NB4 (cell line): Measurements from ENCODE around the gene RAP1GAP.

Experiments used
- DNase-seq: peaks from one replicate; pipeline ENCODE4 v3.0.0; 2010; ENCODE audit warnings: low read depth
- H3K4me3 ChIP-seq: one replicate; pipeline ENCODE4 v1.5.1; 2011; ENCODE audit warnings: mild to moderate bottlenecking, low read depth, low read length, moderate library complexity
- MYC ChIP-seq: IDR thresholded peaks from 2 replicates; pipeline ENCODE4 v1.6.1; 2011; ENCODE audit warnings: low read depth, low read length
- POLR2A ChIP-seq: IDR thresholded peaks from 2 replicates; pipeline ENCODE4 v1.6.1; 2011; ENCODE audit warnings: mild to moderate bottlenecking; ENCODE audit not compliant: insufficient read length; ENCODE audit errors: extremely low read depth
- TF ChIP-seq, protein P1 (sequence below): IDR thresholded peaks from 2 replicates; pipeline ENCODE4 v1.6.1; 2011; ENCODE audit warnings: low read depth, low read length
- TF ChIP-seq, protein P2 (sequence below): IDR thresholded peaks from one replicate; pipeline ENCODE4 v1.5.1; 2012; ENCODE audit warnings: low read depth, low read length

RAP1GAP gene

DNA sequence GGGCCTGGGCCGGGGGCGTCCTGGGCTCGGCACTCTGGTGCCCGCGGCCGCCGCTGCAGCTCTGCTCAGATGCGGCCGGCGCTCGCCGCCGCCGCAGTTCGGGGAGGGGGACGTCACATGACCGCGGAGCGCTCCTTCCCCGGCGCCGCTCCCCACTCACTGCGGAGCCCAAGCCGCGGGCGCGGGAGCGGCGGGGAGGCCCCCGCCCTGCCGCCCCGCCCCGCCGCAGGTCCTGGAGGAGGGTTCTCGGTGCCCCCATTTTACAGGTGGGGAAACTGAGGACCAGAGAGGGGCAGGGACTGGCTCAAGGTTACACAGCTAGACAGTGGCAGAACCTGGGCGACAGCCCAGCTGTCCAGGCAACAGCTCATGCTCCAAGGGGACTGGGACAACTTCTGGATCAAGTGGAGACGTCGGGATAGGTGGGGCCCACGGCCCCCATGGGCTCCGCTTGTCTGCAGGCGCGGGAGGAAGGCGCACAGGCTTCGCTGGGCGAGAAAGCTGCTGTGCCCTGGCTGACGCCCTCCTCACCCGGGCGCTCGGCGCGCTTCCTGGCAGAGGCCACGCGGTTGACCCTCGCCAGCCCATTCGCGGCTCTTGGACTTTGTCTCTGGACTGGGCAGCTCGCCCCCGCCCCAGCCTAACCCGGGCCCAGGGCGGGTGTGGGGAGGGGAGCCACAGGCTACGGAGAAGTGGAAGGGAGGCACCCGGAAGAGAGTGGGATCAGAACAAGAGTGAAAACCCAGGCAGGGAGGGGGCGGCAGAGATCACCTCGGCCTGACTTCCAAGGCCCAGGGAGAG, at the start of gene RAP1GAP:
Gene RAP1GAP (minus strand): TSS at position 100 of the 801 bp plus-strand sequence. CDS start 49,325 bp downstream, outside the sequence.
- DNase-seq: peak; percentile 58
- H3K4me3 ChIP-seq: peak within 1 kb of the TSS; percentile 55
- TF ChIP-seq, protein P1, sequence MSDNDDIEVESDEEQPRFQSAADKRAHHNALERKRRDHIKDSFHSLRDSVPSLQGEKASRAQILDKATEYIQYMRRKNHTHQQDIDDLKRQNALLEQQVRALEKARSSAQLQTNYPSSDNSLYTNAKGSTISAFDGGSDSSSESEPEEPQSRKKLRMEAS: no peak
- TF ChIP-seq, protein P2, sequence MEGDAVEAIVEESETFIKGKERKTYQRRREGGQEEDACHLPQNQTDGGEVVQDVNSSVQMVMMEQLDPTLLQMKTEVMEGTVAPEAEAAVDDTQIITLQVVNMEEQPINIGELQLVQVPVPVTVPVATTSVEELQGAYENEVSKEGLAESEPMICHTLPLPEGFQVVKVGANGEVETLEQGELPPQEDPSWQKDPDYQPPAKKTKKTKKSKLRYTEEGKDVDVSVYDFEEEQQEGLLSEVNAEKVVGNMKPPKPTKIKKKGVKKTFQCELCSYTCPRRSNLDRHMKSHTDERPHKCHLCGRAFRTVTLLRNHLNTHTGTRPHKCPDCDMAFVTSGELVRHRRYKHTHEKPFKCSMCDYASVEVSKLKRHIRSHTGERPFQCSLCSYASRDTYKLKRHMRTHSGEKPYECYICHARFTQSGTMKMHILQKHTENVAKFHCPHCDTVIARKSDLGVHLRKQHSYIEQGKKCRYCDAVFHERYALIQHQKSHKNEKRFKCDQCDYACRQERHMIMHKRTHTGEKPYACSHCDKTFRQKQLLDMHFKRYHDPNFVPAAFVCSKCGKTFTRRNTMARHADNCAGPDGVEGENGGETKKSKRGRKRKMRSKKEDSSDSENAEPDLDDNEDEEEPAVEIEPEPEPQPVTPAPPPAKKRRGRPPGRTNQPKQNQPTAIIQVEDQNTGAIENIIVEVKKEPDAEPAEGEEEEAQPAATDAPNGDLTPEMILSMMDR: no peak
- TF ChIP-seq POLR2A: no peak
- TF ChIP-seq MYC: no peak

- DNase-seq: no peak
- no peak overlapping the region for H3K4me3 ChIP-seq
- TF ChIP-seq, protein P2: no peak
- TF ChIP-seq POLR2A (no peak), MYC (no peak)
- TF ChIP-seq, protein P1: no peak
These were observed 47.0 kb upstream of the RAP1GAP start for GRCh38 chr1:21716169-21716568.

DNA sequence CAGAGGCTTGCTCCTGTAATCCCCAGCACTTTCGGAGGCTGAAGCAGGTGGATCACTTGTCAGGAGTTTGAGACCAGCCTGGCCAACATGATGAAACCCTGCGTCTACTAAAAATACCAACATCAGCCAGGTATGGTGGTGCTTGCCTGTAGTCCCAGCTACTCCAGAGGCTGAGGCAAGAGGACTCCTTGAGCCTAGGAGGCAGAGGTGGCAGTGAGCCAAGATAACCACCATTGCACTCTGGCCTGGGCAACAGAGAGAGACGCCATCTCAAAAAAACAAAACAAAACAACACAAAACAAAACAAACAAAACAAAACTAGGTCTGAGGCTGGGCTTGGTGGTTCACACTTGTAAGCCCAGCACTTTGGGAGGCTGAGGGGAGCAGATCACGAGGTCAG, 38.7 kb upstream of the RAP1GAP start:
- TF ChIP-seq POLR2A (no peak), MYC (no peak)
- TF ChIP-seq, protein P2: no peak
- TF ChIP-seq, protein P1: no peak
- no peak overlapping the region for H3K4me3 ChIP-seq
- DNase-seq: no peak

DNA sequence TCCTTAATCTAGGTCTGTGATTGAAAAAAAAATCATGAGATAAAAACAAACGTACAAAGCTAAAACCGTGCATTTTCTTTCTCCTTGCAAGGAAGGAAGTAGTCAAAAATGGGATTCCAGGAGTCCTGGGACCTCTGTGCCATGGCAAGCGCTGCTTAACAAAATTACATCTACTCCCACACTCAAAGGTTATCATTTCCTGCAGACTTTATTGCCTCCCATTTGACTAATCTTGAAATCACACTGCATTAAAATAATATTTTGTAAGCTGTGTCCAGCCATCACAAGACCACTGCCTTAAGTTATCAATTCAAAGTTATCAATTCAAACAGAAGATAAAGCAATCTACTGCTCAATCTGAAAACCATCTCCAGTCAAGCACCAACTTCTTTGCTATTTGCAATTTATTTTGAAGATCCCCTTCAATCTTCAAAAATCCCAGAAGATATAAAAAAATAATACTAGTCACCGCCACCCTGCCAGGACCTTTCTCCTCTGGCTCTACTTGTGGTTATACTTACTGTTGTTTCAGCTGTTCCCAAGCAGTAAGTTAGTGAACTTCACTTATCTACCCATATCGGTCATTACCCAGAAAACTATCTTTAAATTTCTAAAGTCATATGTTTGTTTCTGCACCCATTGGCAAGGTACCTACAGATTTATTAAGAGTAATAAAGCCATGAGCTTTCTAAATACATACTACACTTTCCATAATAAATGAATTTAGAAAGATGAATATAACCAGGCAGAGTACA, 38.1 kb upstream of the RAP1GAP start:
- TF ChIP-seq, protein P2: no peak
- TF ChIP-seq, protein P1: no peak
- TF ChIP-seq POLR2A: no peak
- no peak for TF ChIP-seq MYC
- DNase-seq: no peak
- H3K4me3 ChIP-seq: no peak overlapping the region

DNA sequence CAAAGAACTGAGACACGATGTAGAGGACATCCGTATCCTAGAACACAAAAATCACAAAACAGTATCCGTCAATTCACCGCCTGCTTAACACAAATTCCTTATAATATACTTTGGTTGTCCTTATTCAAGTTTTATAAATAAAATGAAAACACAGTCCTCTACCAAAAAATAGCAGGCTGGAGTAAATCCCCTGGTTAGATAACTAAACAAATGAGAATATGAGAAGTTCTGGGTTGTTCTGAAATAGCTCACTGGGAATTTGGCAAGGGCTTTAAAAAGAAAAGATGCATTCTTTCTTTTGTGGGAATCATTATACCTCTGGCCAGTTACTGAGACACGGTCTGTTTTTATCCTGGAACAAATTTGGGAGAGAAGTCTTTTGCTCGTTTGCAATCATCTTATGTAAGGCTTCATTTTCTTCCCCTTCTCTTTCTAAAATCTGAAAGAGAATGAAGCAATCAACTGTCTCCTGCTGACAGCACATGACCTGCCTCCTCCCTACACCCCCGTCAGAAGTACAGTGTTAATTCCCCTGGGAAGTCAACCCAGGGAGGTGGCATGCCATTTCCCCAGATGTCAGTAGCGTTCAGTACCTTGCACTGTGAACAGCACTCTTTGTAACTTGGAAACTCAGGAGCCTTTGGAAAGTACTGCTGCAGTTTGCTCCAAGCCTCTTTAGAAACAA, 37.1 kb upstream of the RAP1GAP start:
- peak; percentile 96 for DNase-seq
- no peak overlapping the region for H3K4me3 ChIP-seq
- TF ChIP-seq, protein P1: peak; percentile 90
- peak; percentile 76 for TF ChIP-seq MYC
- no peak for TF ChIP-seq POLR2A
- TF ChIP-seq, protein P2: no peak
